ENCODE results near the gene DTHD1.

- no peak for TF ChIP-seq CTCF (IDR thresholded peaks at IDR 0.05; ENCODE audit: extremely low read depth in 1 of 2, insufficient read depth in 1 of 2, low read depth in 1 of 2, low read length in 2 of 2)
- no peak for TF ChIP-seq EZH2 (IDR thresholded peaks at IDR 0.05; ENCODE audit: borderline replicate concordance, low read depth, low read length, severe bottlenecking)
Observed at GRCh38 chr4:36333303-36333877, 52.0 kb downstream of the DTHD1 start.
